NCI-H460 (cell line): ENCODE measurements around the gene NHLH1. TPM values are rescaled to one million over a fixed set of nuclear protein-coding genes. Genes with fewer than 3 reads are reported as not detected.

Source experiments
- small RNA-seq, 2 experiments: library from RNA; depleted of rRNA; stranded (forward); fragments of <200 nt; gene quantifications; one replicate each; pipeline ENCODE3, GENCODE V24; 2014
- total RNA-seq: library from RNA; depleted of rRNA; stranded (reverse); fragments of >200 nt; shearing (Covaris generic); gene quantifications from 2 replicates; pipeline ENCODE4 v1.2.3, GENCODE V29; 2014; rRNA removed

The NHLH1 gene
- total RNA-seq, 1 experiment from 2014 or later = 0.27 TPM

Small RNAs within 50 kb of the gene (small RNA-seq; reads per million reads assigned to genes)
- 0 reads per million in 2 experiments for gene RF00019
- gene RNU4-42P = 0.12 to 0.18 reads per million in 2 experiments

Other genes with a start within 250 kb of the NHLH1 start
- gene ATP1A4, start 215.5 kb upstream of the NHLH1 start, total RNA-seq = not detected in 2 replicates
- gene CASQ1, start 176.5 kb upstream of the NHLH1 start, total RNA-seq = not detected in 2 replicates
- gene PEA15, start 161.7 kb upstream of the NHLH1 start, total RNA-seq = 57.5 and 63.5 TPM in 2 replicates
- gene DCAF8, start 104.5 kb upstream of the NHLH1 start, total RNA-seq = 90.9 and 125 TPM in 2 replicates
- gene PEX19, start 81.9 kb upstream of the NHLH1 start, total RNA-seq = 52.1 and 53.6 TPM in 2 replicates
- gene COPA, start 23.8 kb upstream of the NHLH1 start, total RNA-seq = 163 and 184 TPM in 2 replicates
- gene NCSTN, start 23.7 kb upstream of the NHLH1 start, total RNA-seq = 129 and 144 TPM in 2 replicates
- 0.02 TPM in 1 of 2 replicates, not detected in the other for gene VANGL2, start 33.5 kb downstream of the NHLH1 start, total RNA-seq
- not detected in 2 replicates for gene SLAMF6, start 156.2 kb downstream of the NHLH1 start, total RNA-seq
- not detected in 2 replicates for gene CD84, start 212.4 kb downstream of the NHLH1 start, total RNA-seq